Gastrocnemius medialis (tissue), 4 donors: ENCODE measurements around the gene POLR2B. TPM values are rescaled to one million over a fixed set of nuclear protein-coding genes. Genes with fewer than 3 reads are reported as not detected.

Source experiments
- ATAC-seq, 2 donors: fragments of 150-250 bp; one replicate each; pipeline ENCODE4 v1.9.1; 2016
- DNase-seq, 2 donors: peaks; one replicate each; pipeline ENCODE4 v3.0.0-alpha.2; 2019
- H3K27ac ChIP-seq, 4 donors: fragments of 200-600 bp; sonication (generic); 1 replicate in 1 of 4; 2 replicates in 3 of 4; pipeline ENCODE4 v1.5.1; 2016 to 2018; ENCODE audit warnings: mild to moderate bottlenecking in 2 of 4, moderate library complexity in 1 of 4
- H3K27me3 ChIP-seq, 3 donors: fragments of 200-600 bp; sonication (generic) in 2 of 3; 1 replicate in 1 of 3; 2 replicates in 2 of 3; pipeline versions ENCODE4 v1.5.1 to v1.6.0; 2016 to 2019; ENCODE audit warnings: mild to moderate bottlenecking in 1 of 3, moderate library complexity in 1 of 3
- H3K36me3 ChIP-seq, 2 donors: fragments of 200-600 bp; sonication (generic) in 1 of 2; one replicate each; pipeline ENCODE4 v1.5.1; 2017 to 2018
- H3K4me1 ChIP-seq, 2 donors: fragments of 200-600 bp; sonication (generic) in 1 of 2; one replicate each; pipeline ENCODE4 v1.5.1; 2016 to 2017; ENCODE audit warnings: mild to moderate bottlenecking in 2 of 2
- H3K4me3 ChIP-seq, 4 donors: fragments of 200-600 bp; sonication (generic) in 3 of 4; 1 replicate in 1 of 4; 2 replicates in 3 of 4; pipeline ENCODE4 v1.5.1; 2016 to 2019; ENCODE audit warnings: mild to moderate bottlenecking in 2 of 4
- H3K9me3 ChIP-seq, 3 donors: fragments of 200-600 bp; sonication (generic) in 2 of 3; 1 replicate in 1 of 3; 2 replicates in 2 of 3; pipeline ENCODE4 v1.5.1; 2016 to 2019
- POLR2A ChIP-seq, 2 donors: fragments of 450-650 bp; IDR thresholded peaks; one replicate each; pipeline ENCODE4 v1.6.1; 2017; ENCODE audit warnings: antibody characterized with exemption in 2 of 2, mild to moderate bottlenecking in 2 of 2, moderate library complexity in 2 of 2
- in situ Hi-C, 4 donors: fragments of 200-750 bp; cut with MboI; loops; one replicate each; pipeline versions ENCODE4 v1.15.0 to v1.8.0; 2017; ENCODE audit warnings: low sequenced_read_pairs in 4 of 4
- intact Hi-C: fragments of 100-400 bp; cut with DNase I; formaldehyde crosslinking; loops from one replicate; pipeline ENCODE4 v1.15.1; 2023; ENCODE audit warnings: low total_unique reads
- total RNA-seq, 4 donors: library from RNA; depleted of rRNA; stranded (reverse); fragments of >200 nt; gene quantifications; one replicate each; pipeline versions ENCODE4 v1.1.0 to v1.2.3, GENCODE V29; 2016
- TF ChIP-seq, protein P1 (sequence below), 5 experiments: fragments of 450-650 bp in 3 of 5; fragments of 200-600 bp in 2 of 5; sonication (generic) in 2 of 5; IDR thresholded peaks in 4 of 5; conservative IDR thresholded peaks in 1 of 5; 1 replicate in 4 of 5; 2 replicates in 1 of 5; pipeline ENCODE4 v1.5.1; 2016 to 2019; ENCODE audit warnings: antibody characterized with exemption in 5 of 5, mild to moderate bottlenecking in 3 of 5, moderate library complexity in 3 of 5

The POLR2B gene
- total RNA-seq, 4 donors from 2014 or later, result 67.1 to 90.7 (median 84.1) TPM

DNA sequence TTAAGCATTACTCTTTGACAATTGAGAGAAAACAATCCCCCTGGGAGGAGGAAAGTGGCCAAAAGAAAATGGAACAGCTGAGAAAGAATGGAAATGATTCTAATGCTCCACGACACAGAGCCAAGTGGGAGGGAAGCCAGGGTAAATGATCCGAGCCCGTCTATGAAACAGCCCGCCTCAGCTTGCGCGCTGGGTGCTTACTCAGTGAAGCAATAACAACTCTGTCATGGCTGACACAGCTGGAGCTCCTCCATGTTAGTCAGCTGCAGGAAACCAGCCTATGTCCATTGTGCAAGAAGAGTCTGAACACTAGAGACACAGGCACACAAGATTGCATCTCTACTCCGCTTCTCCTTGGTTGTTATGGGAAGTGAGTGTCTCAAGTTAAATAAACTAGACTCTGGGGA lies 20.6 kb upstream of the POLR2B start:
- intact Hi-C loops (loop anchor here (1.0 to 5.0 kb wide), 2 partner anchors 19 to 51 kb away; partner anchors contain the start of genes NOA1 and REST), in situ Hi-C loops (no loop called here)
- TF ChIP-seq, protein P1, sequence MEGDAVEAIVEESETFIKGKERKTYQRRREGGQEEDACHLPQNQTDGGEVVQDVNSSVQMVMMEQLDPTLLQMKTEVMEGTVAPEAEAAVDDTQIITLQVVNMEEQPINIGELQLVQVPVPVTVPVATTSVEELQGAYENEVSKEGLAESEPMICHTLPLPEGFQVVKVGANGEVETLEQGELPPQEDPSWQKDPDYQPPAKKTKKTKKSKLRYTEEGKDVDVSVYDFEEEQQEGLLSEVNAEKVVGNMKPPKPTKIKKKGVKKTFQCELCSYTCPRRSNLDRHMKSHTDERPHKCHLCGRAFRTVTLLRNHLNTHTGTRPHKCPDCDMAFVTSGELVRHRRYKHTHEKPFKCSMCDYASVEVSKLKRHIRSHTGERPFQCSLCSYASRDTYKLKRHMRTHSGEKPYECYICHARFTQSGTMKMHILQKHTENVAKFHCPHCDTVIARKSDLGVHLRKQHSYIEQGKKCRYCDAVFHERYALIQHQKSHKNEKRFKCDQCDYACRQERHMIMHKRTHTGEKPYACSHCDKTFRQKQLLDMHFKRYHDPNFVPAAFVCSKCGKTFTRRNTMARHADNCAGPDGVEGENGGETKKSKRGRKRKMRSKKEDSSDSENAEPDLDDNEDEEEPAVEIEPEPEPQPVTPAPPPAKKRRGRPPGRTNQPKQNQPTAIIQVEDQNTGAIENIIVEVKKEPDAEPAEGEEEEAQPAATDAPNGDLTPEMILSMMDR (IDR thresholded peaks at IDR 0.05 in 4 of 5, conservative IDR thresholded peaks at IDR 0.05 in 1 of 5), result no peak
- TF ChIP-seq POLR2A (IDR thresholded peaks at IDR 0.05), result no peak
- Histone ChIP-seq H3K27ac (peak overlapping the region; percentile 27 to 69 (median 64)), H3K4me1 (peaks cover 6 to 7% of the 10 kb centered on the region in 2 donors), H3K9me3 (no peaks in the 10 kb centered on the region), H3K27me3 (no peaks in the 10 kb centered on the region), H3K36me3 (peaks cover 0 to 27% of the 10 kb centered on the region in 2 donors), H3K4me3 (peak overlapping the region; percentile 0 to 24 (median 17))
- DNase-seq (peak; percentile 68 to 91), ATAC-seq (peak; percentile 99 to 100)

DNA sequence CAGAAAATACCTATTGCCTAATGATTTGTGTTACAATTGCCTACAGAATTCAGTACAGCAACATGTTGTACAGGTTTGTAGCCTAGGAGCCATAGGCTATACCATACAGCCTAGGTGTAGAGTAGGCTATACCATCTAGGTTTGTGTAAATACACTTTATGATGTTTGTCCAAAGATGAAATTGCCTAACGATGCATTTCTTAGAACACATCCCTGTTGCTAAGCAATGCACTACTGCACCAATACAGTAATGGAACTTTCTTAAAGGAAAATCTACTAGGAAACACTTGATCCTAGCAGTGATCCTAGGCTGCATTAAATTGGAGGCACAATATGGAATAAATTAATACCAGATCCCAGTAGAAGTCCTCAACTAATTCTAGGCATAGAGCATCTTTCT lies 19.6 kb upstream of the POLR2B start:
- no peak for TF ChIP-seq POLR2A (IDR thresholded peaks at IDR 0.05)
- H3K36me3 ChIP-seq, result peaks cover 0 to 37% of the 10 kb centered on the region in 2 donors
- intact Hi-C loops, result loop anchor here (5.0 kb wide), 1 partner anchor 52 kb away; the partner anchor contains the start of gene REST
- DNase-seq (no peak), ATAC-seq (no peak)
- H3K9me3 ChIP-seq, result no peaks in the 10 kb centered on the region
- H3K27ac ChIP-seq, result no peak overlapping the region
- H3K4me1 ChIP-seq, result peaks cover 6 to 7% of the 10 kb centered on the region in 2 donors
- in situ Hi-C loops, result no loop called here
- no peak overlapping the region for H3K4me3 ChIP-seq
- no peaks in the 10 kb centered on the region for H3K27me3 ChIP-seq

- in situ Hi-C loops (no loop called here), intact Hi-C loops (no loop called here)
- TF ChIP-seq, protein P1 (IDR thresholded peaks at IDR 0.05 in 4 of 5, conservative IDR thresholded peaks at IDR 0.05 in 1 of 5), result no peak
- TF ChIP-seq POLR2A (IDR thresholded peaks at IDR 0.05), result no peak
- Histone ChIP-seq H3K27ac (no peak overlapping the region), H3K9me3 (no peaks in the 10 kb centered on the region), H3K4me1 (peaks cover 6 to 7% of the 10 kb centered on the region in 2 donors), H3K36me3 (peaks cover 0 to 57% of the 10 kb centered on the region in 2 donors), H3K4me3 (no peak overlapping the region), H3K27me3 (no peaks in the 10 kb centered on the region)
- ATAC-seq, result no peak
- no peak for DNase-seq
Measured at GRCh38 chr4:56961107-56961500, 17.6 kb upstream of the POLR2B start.

DNA sequence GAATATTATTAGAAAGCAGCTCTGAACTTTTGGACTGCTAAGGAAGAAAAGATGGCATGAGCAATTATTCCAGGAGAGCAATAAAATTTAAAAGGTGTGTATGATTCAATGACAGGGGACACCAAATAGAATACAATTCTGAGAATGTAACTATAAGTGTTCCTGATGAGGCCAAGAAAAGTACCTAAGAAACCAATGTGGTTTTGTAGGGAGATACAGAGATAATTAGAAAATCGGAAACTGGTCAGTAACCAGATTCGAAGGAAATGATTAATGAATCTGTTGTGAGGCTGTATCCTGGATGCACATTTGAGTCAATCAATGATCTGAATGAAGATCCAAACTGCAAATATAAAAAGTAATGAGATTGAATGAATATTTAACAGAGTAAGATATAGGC lies 7.3 kb upstream of the POLR2B start:
- TF ChIP-seq, protein P1 (IDR thresholded peaks at IDR 0.05 in 4 of 5, conservative IDR thresholded peaks at IDR 0.05 in 1 of 5), result no peak
- TF ChIP-seq POLR2A (IDR thresholded peaks at IDR 0.05), result no peak
- H3K27ac ChIP-seq, result no peak overlapping the region
- no peak for ATAC-seq
- peaks cover 0 to 79% of the 10 kb centered on the region in 2 donors for H3K36me3 ChIP-seq
- H3K9me3 ChIP-seq, result no peaks in the 10 kb centered on the region
- H3K4me1 ChIP-seq, result peaks cover 15 to 17% of the 10 kb centered on the region in 2 donors
- no peak overlapping the region for H3K4me3 ChIP-seq
- intact Hi-C loops (no loop called here), in situ Hi-C loops (loop anchor here in 1 of 4 donors (10.0 kb wide), 1 partner anchor 67 kb away; the partner anchor contains the start of gene REST)
- DNase-seq, result no peak
- no peaks in the 10 kb centered on the region for H3K27me3 ChIP-seq

DNA sequence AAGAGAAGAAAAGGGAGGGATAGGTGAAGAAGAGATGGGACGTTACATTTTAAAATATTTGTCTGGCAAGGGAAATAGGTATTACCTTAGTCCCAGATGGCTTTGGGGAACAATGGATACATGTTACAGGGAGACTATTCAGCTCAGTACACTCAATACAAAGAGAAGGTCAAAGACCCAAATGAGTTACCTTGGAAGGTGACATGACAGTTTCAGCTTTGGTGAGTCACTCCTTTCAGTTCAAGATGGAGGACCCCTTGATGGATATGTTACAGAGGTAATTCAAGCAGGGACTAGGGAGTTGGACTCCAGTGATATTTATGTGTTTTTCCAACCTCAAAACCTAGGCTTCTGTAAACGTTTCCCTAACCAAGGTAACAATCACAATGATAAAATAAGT lies 6.3 kb upstream of the POLR2B start:
- TF ChIP-seq, protein P1 (IDR thresholded peaks at IDR 0.05 in 4 of 5, conservative IDR thresholded peaks at IDR 0.05 in 1 of 5), result no peak
- TF ChIP-seq POLR2A (IDR thresholded peaks at IDR 0.05), result no peak
- Histone ChIP-seq H3K4me3 (no peak overlapping the region), H3K9me3 (no peaks in the 10 kb centered on the region), H3K27ac (no peak overlapping the region), H3K36me3 (peaks cover 0 to 69% of the 10 kb centered on the region in 2 donors), H3K27me3 (no peaks in the 10 kb centered on the region), H3K4me1 (peaks cover 15 to 20% of the 10 kb centered on the region in 2 donors)
- in situ Hi-C loops, result loop anchor here in 1 of 4 donors (10.0 kb wide), 1 partner anchor 68 kb away; the partner anchor contains the start of gene REST
- intact Hi-C loops, result no loop called here
- ATAC-seq (no peak), DNase-seq (no peak)
